GM12874 (cell line): ENCODE measurements around the gene P2RX3.

Experiments used
- TF ChIP-seq, protein P1 (sequence below): IDR thresholded peaks from 2 replicates; pipeline ENCODE4 v1.5.1; 2011; ENCODE audit warnings: low read depth, mild to moderate bottlenecking, control low read depth, low read length, moderate library complexity; ENCODE audit not compliant: insufficient read depth

P2RX3 gene

GRCh38 chr11:57306940-57307565, 31.1 kb upstream of the P2RX3 start:
- TF ChIP-seq, protein P1, sequence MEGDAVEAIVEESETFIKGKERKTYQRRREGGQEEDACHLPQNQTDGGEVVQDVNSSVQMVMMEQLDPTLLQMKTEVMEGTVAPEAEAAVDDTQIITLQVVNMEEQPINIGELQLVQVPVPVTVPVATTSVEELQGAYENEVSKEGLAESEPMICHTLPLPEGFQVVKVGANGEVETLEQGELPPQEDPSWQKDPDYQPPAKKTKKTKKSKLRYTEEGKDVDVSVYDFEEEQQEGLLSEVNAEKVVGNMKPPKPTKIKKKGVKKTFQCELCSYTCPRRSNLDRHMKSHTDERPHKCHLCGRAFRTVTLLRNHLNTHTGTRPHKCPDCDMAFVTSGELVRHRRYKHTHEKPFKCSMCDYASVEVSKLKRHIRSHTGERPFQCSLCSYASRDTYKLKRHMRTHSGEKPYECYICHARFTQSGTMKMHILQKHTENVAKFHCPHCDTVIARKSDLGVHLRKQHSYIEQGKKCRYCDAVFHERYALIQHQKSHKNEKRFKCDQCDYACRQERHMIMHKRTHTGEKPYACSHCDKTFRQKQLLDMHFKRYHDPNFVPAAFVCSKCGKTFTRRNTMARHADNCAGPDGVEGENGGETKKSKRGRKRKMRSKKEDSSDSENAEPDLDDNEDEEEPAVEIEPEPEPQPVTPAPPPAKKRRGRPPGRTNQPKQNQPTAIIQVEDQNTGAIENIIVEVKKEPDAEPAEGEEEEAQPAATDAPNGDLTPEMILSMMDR, result no peak

DNA sequence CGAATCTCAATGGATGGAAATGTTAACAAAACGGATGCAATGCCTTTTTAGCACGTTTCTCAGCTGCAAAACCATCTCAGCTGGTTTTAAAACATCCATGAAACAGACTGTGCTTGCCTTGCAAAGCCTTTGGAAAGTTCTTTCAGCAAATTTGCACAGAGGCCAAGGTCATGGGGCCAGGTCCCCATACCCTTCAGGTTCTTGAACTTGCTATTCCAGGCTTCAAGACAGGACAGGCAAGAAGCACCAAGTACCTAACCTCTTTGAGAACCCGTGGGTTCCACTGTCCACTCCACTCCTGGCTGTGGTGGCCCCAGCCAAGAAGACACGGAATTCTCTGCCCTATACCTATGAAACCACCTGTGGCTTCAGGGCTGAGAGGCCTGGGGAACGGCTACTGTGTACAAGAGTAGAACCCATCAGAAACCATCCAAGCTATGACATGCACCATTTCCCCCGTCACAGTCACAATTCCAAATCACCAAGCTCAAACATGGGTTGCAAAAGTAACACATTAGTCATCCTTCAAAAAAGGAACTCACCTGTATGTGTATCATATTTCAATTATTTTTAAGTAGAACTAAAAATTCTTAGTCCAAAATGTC, 30.4 kb upstream of the P2RX3 start:
- TF ChIP-seq, protein P1, result no peak

GRCh38 chr11:57308426-57309060, 29.6 kb upstream of the P2RX3 start:
- TF ChIP-seq, protein P1, result no peak

GRCh38 chr11:57309106-57310059, 28.8 kb upstream of the P2RX3 start:
- TF ChIP-seq, protein P1, result no peak

- TF ChIP-seq, protein P1, result no peak
These were observed 28.1 kb upstream of the P2RX3 start for GRCh38 chr11:57310091-57310490.

DNA sequence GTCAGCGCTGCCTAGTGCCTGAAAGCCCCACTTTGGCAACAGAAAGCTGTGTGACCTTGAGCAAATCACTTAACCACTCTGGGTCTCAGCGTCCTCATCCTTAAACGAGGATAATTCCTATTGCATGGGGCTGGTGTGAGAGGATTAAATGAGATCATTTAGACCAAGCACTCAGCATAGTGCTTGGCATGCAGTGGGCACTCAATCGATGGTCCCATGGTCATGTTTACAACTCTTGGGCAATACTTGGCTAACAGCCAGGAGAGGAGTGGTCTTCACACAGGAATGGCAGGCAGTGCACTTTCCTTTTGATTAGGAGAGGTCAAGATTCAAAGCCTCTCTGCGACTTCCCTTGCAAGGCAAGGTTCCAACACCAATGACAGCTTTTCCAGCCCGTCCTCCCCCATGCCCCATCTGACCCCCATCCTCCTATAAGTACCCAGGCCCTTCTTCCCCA, 27.5 kb upstream of the P2RX3 start:
- TF ChIP-seq, protein P1, result no peak
